Dendritic cell treated with granulocyte-macrophage colony-stimulating factor and Interleukin-4, amounts not matched to agents 40 ng/mL and 50 ng/mL, for 4 days (primary cell): Measurements from ENCODE around the gene ZFYVE21.

Source experiments
- H3K27ac Mint-ChIP-seq: one replicate; pipeline ENCODE4 v1.8.0; 2022; ENCODE audit warnings: mild to moderate bottlenecking, mixed read lengths
- H3K27me3 Mint-ChIP-seq: one replicate; pipeline ENCODE4 v1.8.0; 2022; ENCODE audit warnings: mild to moderate bottlenecking, mixed read lengths
- H3K36me3 Mint-ChIP-seq: one replicate; pipeline ENCODE4 v1.8.0; 2022; ENCODE audit warnings: low read depth, mixed read lengths
- H3K4me1 Mint-ChIP-seq: one replicate; pipeline ENCODE4 v1.8.0; 2022; ENCODE audit warnings: low read depth, mixed read lengths
- H3K4me3 Mint-ChIP-seq: one replicate; pipeline ENCODE4 v1.8.0; 2022; ENCODE audit warnings: mild to moderate bottlenecking, moderate library complexity, mixed read lengths
- H3K9me3 Mint-ChIP-seq: one replicate; pipeline ENCODE4 v1.8.0; 2022; ENCODE audit warnings: mixed read lengths
- intact Hi-C: fragments of 100-400 bp; cut with micrococcal nuclease; formaldehyde crosslinking; loops from one replicate; pipeline ENCODE4 v1.15.0; 2022

The ZFYVE21 gene

GRCh38 chr14:103737432-103738045, 21.9 kb downstream of the ZFYVE21 start:
- Mint-ChIP-seq H3K27me3 (no peaks in the 10 kb centered on the region), H3K27ac (no peak overlapping the region), H3K4me1 (peaks cover 10% of the 10 kb centered on the region), H3K9me3 (no peaks in the 10 kb centered on the region), H3K36me3 (peaks cover 28% of the 10 kb centered on the region), H3K4me3 (no peak overlapping the region)
- intact Hi-C loops: no loop called here

GRCh38 chr14:103738166-103738565, 22.6 kb downstream of the ZFYVE21 start:
- peaks cover 10% of the 10 kb centered on the region for H3K4me1 Mint-ChIP-seq
- H3K4me3 Mint-ChIP-seq: no peak overlapping the region
- no peaks in the 10 kb centered on the region for H3K27me3 Mint-ChIP-seq
- intact Hi-C loops: no loop called here
- H3K9me3 Mint-ChIP-seq: no peaks in the 10 kb centered on the region
- H3K27ac Mint-ChIP-seq: no peak overlapping the region
- peaks cover 22% of the 10 kb centered on the region for H3K36me3 Mint-ChIP-seq

- Mint-ChIP-seq H3K27me3 (no peaks in the 10 kb centered on the region), H3K9me3 (no peaks in the 10 kb centered on the region), H3K36me3 (peaks cover 15% of the 10 kb centered on the region), H3K27ac (no peak overlapping the region), H3K4me1 (peaks cover 10% of the 10 kb centered on the region), H3K4me3 (no peak overlapping the region)
- intact Hi-C loops: no loop called here
Observed at GRCh38 chr14:103738701-103739451, 23.3 kb downstream of the ZFYVE21 start.

- no peaks in the 10 kb centered on the region for H3K9me3 Mint-ChIP-seq
- H3K27me3 Mint-ChIP-seq: no peaks in the 10 kb centered on the region
- H3K27ac Mint-ChIP-seq: no peak overlapping the region
- H3K4me3 Mint-ChIP-seq: no peak overlapping the region
- intact Hi-C loops: no loop called here
- peaks cover 10% of the 10 kb centered on the region for H3K36me3 Mint-ChIP-seq
- peaks cover 10% of the 10 kb centered on the region for H3K4me1 Mint-ChIP-seq
Observed at GRCh38 chr14:103739466-103739792, 23.8 kb downstream of the ZFYVE21 start.

- peaks cover 2% of the 10 kb centered on the region for H3K27me3 Mint-ChIP-seq
- H3K36me3 Mint-ChIP-seq: peaks cover 5% of the 10 kb centered on the region
- H3K4me1 Mint-ChIP-seq: peaks cover 10% of the 10 kb centered on the region
- H3K4me3 Mint-ChIP-seq: no peak overlapping the region
- intact Hi-C loops: no loop called here
- H3K27ac Mint-ChIP-seq: no peak overlapping the region
- no peaks in the 10 kb centered on the region for H3K9me3 Mint-ChIP-seq
Observed at GRCh38 chr14:103739793-103740501, 24.3 kb downstream of the ZFYVE21 start.

GRCh38 chr14:103740991-103741689, 25.5 kb downstream of the ZFYVE21 start:
- H3K4me3 Mint-ChIP-seq: no peak overlapping the region
- intact Hi-C loops: no loop called here
- H3K27me3 Mint-ChIP-seq: peaks cover 2% of the 10 kb centered on the region
- peaks cover 19% of the 10 kb centered on the region for H3K4me1 Mint-ChIP-seq
- H3K9me3 Mint-ChIP-seq: no peaks in the 10 kb centered on the region
- no peaks in the 10 kb centered on the region for H3K36me3 Mint-ChIP-seq
- H3K27ac Mint-ChIP-seq: no peak overlapping the region

- Mint-ChIP-seq H3K4me3 (no peak overlapping the region), H3K27me3 (peaks cover 2% of the 10 kb centered on the region), H3K4me1 (peaks cover 27% of the 10 kb centered on the region), H3K36me3 (no peaks in the 10 kb centered on the region), H3K9me3 (no peaks in the 10 kb centered on the region), H3K27ac (no peak overlapping the region)
- intact Hi-C loops: no loop called here
Observed at GRCh38 chr14:103741876-103742275, 26.3 kb downstream of the ZFYVE21 start.

- peaks cover 2% of the 10 kb centered on the region for H3K27me3 Mint-ChIP-seq
- no peak overlapping the region for H3K27ac Mint-ChIP-seq
Observed at GRCh38 chr14:103742499-103743255, 27.1 kb downstream of the ZFYVE21 start.

GRCh38 chr14:103743691-103744090, 28.1 kb downstream of the ZFYVE21 start:
- Mint-ChIP-seq H3K4me3 (no peak overlapping the region), H3K4me1 (peaks cover 30% of the 10 kb centered on the region), H3K27ac (no peak overlapping the region), H3K36me3 (no peaks in the 10 kb centered on the region), H3K27me3 (peaks cover 2% of the 10 kb centered on the region), H3K9me3 (no peaks in the 10 kb centered on the region)
- intact Hi-C loops: no loop called here

More at GRCh38 chr14:103742499-103743255, 27.1 kb downstream of the ZFYVE21 start:
- H3K4me3 Mint-ChIP-seq: no peak overlapping the region
- intact Hi-C loops: no loop called here
- H3K9me3 Mint-ChIP-seq: no peaks in the 10 kb centered on the region
- H3K4me1 Mint-ChIP-seq: peaks cover 30% of the 10 kb centered on the region
- H3K36me3 Mint-ChIP-seq: no peaks in the 10 kb centered on the region

- no peak overlapping the region for H3K27ac Mint-ChIP-seq
- intact Hi-C loops: no loop called here
- H3K27me3 Mint-ChIP-seq: peaks cover 2% of the 10 kb centered on the region
- H3K4me1 Mint-ChIP-seq: peaks cover 30% of the 10 kb centered on the region
- H3K36me3 Mint-ChIP-seq: no peaks in the 10 kb centered on the region
- no peaks in the 10 kb centered on the region for H3K9me3 Mint-ChIP-seq
- no peak overlapping the region for H3K4me3 Mint-ChIP-seq
Observed at GRCh38 chr14:103744621-103745395, 29.2 kb downstream of the ZFYVE21 start.

- intact Hi-C loops: no loop called here
- Mint-ChIP-seq H3K27ac (no peak overlapping the region), H3K9me3 (no peaks in the 10 kb centered on the region), H3K4me1 (peaks cover 30% of the 10 kb centered on the region), H3K36me3 (no peaks in the 10 kb centered on the region), H3K27me3 (peaks cover 2% of the 10 kb centered on the region), H3K4me3 (no peak overlapping the region)
Observed at GRCh38 chr14:103745424-103745823, 29.8 kb downstream of the ZFYVE21 start.

- Mint-ChIP-seq H3K9me3 (no peaks in the 10 kb centered on the region), H3K27me3 (peaks cover 2% of the 10 kb centered on the region), H3K36me3 (no peaks in the 10 kb centered on the region), H3K4me3 (no peak overlapping the region), H3K4me1 (peaks cover 21% of the 10 kb centered on the region), H3K27ac (peak overlapping the region; percentile 55)
- intact Hi-C loops: no loop called here
Observed at GRCh38 chr14:103746701-103747100, 31.1 kb downstream of the ZFYVE21 start.

- no peaks in the 10 kb centered on the region for H3K9me3 Mint-ChIP-seq
- no peak overlapping the region for H3K4me3 Mint-ChIP-seq
- intact Hi-C loops: no loop called here
- H3K36me3 Mint-ChIP-seq: no peaks in the 10 kb centered on the region
- no peak overlapping the region for H3K27ac Mint-ChIP-seq
- H3K27me3 Mint-ChIP-seq: peaks cover 2% of the 10 kb centered on the region
- H3K4me1 Mint-ChIP-seq: peaks cover 24% of the 10 kb centered on the region
Observed at GRCh38 chr14:103748534-103748857, 32.9 kb downstream of the ZFYVE21 start.
